Activated CD8-positive, alpha-beta T cell treated with anti-CD3 and anti-CD28 coated beads for 36 hours (primary cell): ENCODE data around the gene SPO11. TPM values are rescaled to one million over a fixed set of nuclear protein-coding genes. Genes with fewer than 3 reads are reported as not detected.

Source experiments
- ATAC-seq: fragments of 200-7000 bp; cut with Tn5 transposase; one replicate; pipeline ENCODE4 v1.10.0; 2021; ENCODE audit warnings: mild to moderate bottlenecking, moderate library complexity
- CTCF ChIA-PET: fragments of 350-600 bp; sonication (Branson Sonifier 250); formaldehyde crosslinking; loops from one replicate; lab custom pipeline; 2021; ENCODE audit warnings: antibody characterized with exemption; lab: Charles Lee
- POLR2A ChIA-PET: fragments of 350-600 bp; sonication (Branson Sonifier 250); formaldehyde crosslinking; loops from one replicate; lab custom pipeline; 2021; ENCODE audit warnings: antibody characterized with exemption; lab: Charles Lee
- DNase-seq: peaks from one replicate; pipeline ENCODE4 v3.0.0-alpha.2; 2020
- H3K27ac Mint-ChIP-seq: one replicate; pipeline ENCODE4 v1.8.0; 2021; ENCODE audit warnings: mild to moderate bottlenecking, mixed read lengths
- H3K27me3 Mint-ChIP-seq: one replicate; pipeline ENCODE4 v1.8.0; 2021; ENCODE audit warnings: mixed read lengths
- H3K36me3 Mint-ChIP-seq: one replicate; pipeline ENCODE4 v1.8.0; 2021; ENCODE audit warnings: low read depth, mixed read lengths
- H3K4me1 Mint-ChIP-seq: one replicate; pipeline ENCODE4 v1.8.0; 2021; ENCODE audit warnings: low read depth, mixed read lengths
- H3K4me3 Mint-ChIP-seq: one replicate; pipeline ENCODE4 v1.8.0; 2021; ENCODE audit warnings: mild to moderate bottlenecking, moderate library complexity, mixed read lengths
- H3K9me3 Mint-ChIP-seq: one replicate; pipeline ENCODE4 v1.8.0; 2021; ENCODE audit warnings: mixed read lengths
- intact Hi-C: fragments of 100-400 bp; cut with micrococcal nuclease; formaldehyde crosslinking; loops from one replicate; pipeline ENCODE4 v1.10.0; 2022
- total RNA-seq, 2 experiments: library from RNA; stranded (reverse); gene quantifications; one replicate each; pipeline ENCODE4 v1.2.3, GENCODE V29; 2021
- TF ChIP-seq, protein P1 (sequence below): fragments of 200-600 bp; IDR thresholded peaks from one replicate; pipeline ENCODE4 v1.8.0; 2022; ENCODE audit warnings: antibody characterized with exemption, mild to moderate bottlenecking

The SPO11 gene
- total RNA-seq, 2 experiments from 2014 or later = not detected

DNA sequence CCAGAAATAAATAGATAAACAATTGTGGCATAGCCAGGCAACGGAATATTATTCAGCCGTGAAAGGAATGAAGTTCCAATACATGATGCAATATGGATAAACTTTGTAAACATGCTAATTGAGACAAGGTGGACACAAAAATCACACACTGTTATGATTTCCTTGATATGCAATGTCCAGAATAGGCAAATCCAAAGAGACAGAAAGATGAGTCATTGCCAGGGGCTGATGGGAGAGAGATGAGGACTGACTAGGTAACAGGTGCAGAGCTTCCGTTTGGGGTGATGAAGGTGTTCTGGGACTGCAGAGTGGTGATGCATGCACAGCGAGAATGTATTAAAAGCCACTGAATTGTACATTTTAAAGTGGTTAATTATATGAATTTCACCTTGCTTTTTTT, 31.1 kb upstream of the SPO11 start:
- intact Hi-C loops = no loop called here
- CTCF ChIA-PET = no interaction called here
- no peaks in the 10 kb centered on the region for H3K4me1 Mint-ChIP-seq
- H3K27ac Mint-ChIP-seq = no peak overlapping the region
- TF ChIP-seq, protein P1, sequence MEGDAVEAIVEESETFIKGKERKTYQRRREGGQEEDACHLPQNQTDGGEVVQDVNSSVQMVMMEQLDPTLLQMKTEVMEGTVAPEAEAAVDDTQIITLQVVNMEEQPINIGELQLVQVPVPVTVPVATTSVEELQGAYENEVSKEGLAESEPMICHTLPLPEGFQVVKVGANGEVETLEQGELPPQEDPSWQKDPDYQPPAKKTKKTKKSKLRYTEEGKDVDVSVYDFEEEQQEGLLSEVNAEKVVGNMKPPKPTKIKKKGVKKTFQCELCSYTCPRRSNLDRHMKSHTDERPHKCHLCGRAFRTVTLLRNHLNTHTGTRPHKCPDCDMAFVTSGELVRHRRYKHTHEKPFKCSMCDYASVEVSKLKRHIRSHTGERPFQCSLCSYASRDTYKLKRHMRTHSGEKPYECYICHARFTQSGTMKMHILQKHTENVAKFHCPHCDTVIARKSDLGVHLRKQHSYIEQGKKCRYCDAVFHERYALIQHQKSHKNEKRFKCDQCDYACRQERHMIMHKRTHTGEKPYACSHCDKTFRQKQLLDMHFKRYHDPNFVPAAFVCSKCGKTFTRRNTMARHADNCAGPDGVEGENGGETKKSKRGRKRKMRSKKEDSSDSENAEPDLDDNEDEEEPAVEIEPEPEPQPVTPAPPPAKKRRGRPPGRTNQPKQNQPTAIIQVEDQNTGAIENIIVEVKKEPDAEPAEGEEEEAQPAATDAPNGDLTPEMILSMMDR = no peak
- no peaks in the 10 kb centered on the region for H3K9me3 Mint-ChIP-seq
- no peak for DNase-seq
- peaks cover 1% of the 10 kb centered on the region for H3K27me3 Mint-ChIP-seq
- POLR2A ChIA-PET = no interaction called here
- ATAC-seq = no peak
- H3K36me3 Mint-ChIP-seq = no peaks in the 10 kb centered on the region
- no peak overlapping the region for H3K4me3 Mint-ChIP-seq

DNA sequence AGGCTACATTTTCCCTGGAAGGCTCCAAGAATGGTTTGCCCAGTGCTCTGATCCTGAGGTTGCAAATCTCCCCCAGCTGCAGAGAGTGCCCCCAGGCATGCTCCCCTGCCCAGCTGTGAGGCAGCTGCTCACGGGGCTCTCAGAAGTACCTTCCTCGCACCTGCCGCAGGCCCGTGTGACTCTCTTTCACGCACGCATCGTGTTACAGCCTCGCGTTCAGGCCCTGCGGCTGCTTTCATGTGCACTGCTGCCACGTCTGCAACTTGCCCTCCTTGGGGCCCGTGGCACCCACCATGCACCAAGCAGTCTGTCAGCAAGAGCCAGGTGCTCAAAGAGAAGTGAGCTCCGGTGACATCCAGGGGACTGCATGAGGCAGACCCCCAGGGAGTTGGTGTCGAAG, 28.6 kb upstream of the SPO11 start:
- intact Hi-C loops = no loop called here
- CTCF ChIA-PET = interaction anchor here (0.9 kb wide), 1 partner anchor 19 kb away, joined by 3 read pairs; no protein-coding TSS in a partner anchor

DNA sequence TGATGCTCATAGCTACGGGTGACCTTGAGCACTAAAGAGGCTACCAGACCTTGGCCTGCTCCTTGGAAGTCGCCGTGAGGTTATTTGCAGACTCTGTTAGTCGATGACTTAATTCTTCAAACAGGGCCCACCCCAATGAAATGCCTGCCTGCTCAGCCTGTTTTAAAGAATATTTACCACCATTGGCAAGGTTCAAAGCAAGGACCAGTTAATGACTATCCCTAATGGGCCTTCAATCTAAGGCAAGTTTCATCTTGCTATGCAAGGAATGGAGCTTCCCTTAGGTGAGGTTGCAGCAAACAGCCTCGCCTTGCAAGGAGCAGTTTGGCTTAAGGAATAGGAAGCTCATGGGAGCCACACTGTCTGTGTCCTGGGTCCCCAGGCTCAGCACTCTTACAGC, 22.9 kb upstream of the SPO11 start:
- no peak for DNase-seq
- Mint-ChIP-seq H3K4me1 (no peaks in the 10 kb centered on the region), H3K27ac (no peak overlapping the region), H3K27me3 (peaks cover 3% of the 10 kb centered on the region), H3K36me3 (no peaks in the 10 kb centered on the region), H3K9me3 (no peaks in the 10 kb centered on the region), H3K4me3 (no peak overlapping the region)
- POLR2A ChIA-PET = no interaction called here
- intact Hi-C loops = no loop called here
- CTCF ChIA-PET = no interaction called here
- TF ChIP-seq, protein P1 = no peak
- ATAC-seq = no peak

More for the DNA sequence above, 28.6 kb upstream of the SPO11 start:
- no peak overlapping the region for H3K4me3 Mint-ChIP-seq
- POLR2A ChIA-PET = no interaction called here
- H3K27me3 Mint-ChIP-seq = peaks cover under 1% of the 10 kb centered on the region
- H3K9me3 Mint-ChIP-seq = no peaks in the 10 kb centered on the region
- TF ChIP-seq, protein P1 = no peak
- DNase-seq (no peak), ATAC-seq (no peak)
- no peaks in the 10 kb centered on the region for H3K36me3 Mint-ChIP-seq
- H3K27ac Mint-ChIP-seq = no peak overlapping the region
- no peaks in the 10 kb centered on the region for H3K4me1 Mint-ChIP-seq

DNA sequence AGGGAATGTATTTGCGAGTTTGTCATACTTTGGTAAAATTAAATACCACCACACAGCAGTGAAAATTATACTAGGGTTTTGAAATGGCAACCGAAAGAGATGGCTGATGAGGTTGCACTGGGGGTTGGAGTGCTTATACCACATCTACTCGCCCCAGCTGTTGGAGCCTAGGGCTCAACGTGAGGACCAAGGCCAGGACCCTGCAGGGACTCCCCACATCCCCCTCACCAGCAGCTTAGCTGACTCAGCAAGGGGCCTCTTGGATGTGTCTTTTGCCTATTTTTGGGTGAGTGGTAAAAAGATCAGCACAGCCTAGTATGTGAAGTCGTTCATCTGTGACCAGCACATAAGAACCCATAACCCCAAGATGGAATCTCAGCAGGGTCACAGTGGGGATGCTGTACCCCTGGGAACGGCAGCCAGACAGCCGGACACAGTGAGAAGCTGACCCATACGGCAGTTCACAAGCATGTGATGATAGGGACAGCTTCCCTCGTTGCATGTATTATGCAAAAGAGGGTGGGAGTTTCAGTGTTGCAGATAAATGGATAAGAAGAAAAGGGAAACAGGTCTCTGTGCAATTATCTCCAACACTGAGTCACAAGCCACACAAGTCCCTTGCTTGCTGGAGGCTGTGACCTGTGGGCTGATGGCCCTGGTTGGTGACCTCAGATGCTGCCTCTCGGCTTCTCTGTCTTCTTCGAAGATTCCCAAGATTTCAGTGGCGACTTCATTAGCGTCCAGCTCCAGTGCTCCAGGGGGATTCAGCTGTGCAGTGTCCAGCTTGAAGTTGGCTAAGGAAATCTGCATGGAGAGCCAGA, 20.9 kb upstream of the SPO11 start:
- TF ChIP-seq, protein P1 = no peak
- peaks cover 3% of the 10 kb centered on the region for H3K27me3 Mint-ChIP-seq

DNA sequence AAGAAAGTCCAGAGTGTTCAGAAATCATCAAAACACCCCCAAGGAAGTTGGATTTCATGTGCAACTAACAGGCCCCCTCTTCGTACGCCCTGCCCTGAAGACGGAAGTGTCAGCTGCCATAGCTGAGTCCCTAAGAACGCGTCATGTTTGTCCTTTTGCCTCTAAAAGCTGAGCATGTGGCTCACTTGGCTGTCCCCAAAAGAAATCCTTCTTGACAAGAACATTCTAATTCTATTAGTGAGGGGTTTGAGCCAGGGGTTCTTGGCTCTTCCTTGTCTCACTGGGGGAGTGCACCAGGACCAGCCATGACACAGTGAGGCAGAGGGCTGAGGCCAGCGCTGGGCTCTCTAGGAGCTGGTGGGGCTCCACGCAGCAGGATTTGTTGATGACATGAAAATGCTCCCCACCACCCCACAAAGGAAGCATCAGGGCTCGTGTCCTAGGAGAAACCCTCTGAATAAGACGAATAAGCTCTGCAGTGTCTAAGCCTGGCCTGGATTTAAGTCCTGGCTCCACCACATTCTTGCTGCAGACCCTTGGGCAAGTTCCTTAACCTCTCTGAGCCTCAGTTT, 20.0 kb upstream of the SPO11 start:
- no peaks in the 10 kb centered on the region for H3K9me3 Mint-ChIP-seq
- intact Hi-C loops = no loop called here
- H3K27ac Mint-ChIP-seq = no peak overlapping the region
- DNase-seq (no peak), ATAC-seq (no peak)
- no peak overlapping the region for H3K4me3 Mint-ChIP-seq
- no peaks in the 10 kb centered on the region for H3K36me3 Mint-ChIP-seq
- H3K4me1 Mint-ChIP-seq = no peaks in the 10 kb centered on the region
- ChIA-PET CTCF (interaction anchor here (0.8 kb wide), 1 partner anchor 344 kb away, joined by 3 read pairs; no protein-coding TSS in a partner anchor), POLR2A (no interaction called here)
- TF ChIP-seq, protein P1 = no peak
- H3K27me3 Mint-ChIP-seq = peaks cover 3% of the 10 kb centered on the region

More for the DNA sequence above, 20.9 kb upstream of the SPO11 start:
- Mint-ChIP-seq H3K4me3 (no peak overlapping the region), H3K4me1 (no peaks in the 10 kb centered on the region), H3K27ac (no peak overlapping the region), H3K9me3 (no peaks in the 10 kb centered on the region), H3K36me3 (no peaks in the 10 kb centered on the region)
- ATAC-seq (no peak), DNase-seq (no peak)
- POLR2A ChIA-PET = no interaction called here
- CTCF ChIA-PET = interaction anchor here (0.6 kb wide), 1 partner anchor 519 kb away, joined by 3 read pairs; no protein-coding TSS in a partner anchor
- intact Hi-C loops = no loop called here
